Peyer's patch (tissue), 4 donors: Measurements from ENCODE around the gene AIPL1.

ENCODE experiments used
- CTCF ChIP-seq, 6 experiments: fragments of 450-650 bp in 4 of 6; fragments of 200-600 bp in 2 of 6; sonication (generic) in 1 of 6; IDR thresholded peaks; one replicate each; pipeline ENCODE4 v1.5.1; 2017 to 2019; ENCODE audit warnings: antibody characterized with exemption in 6 of 6, mild to moderate bottlenecking in 3 of 6, moderate library complexity in 1 of 6
- POLR2A ChIP-seq, 2 donors: fragments of 450-650 bp; IDR thresholded peaks; one replicate each; pipeline ENCODE4 v1.5.1; 2017; ENCODE audit warnings: antibody characterized with exemption in 2 of 2, mild to moderate bottlenecking in 2 of 2, moderate library complexity in 2 of 2

DNA sequence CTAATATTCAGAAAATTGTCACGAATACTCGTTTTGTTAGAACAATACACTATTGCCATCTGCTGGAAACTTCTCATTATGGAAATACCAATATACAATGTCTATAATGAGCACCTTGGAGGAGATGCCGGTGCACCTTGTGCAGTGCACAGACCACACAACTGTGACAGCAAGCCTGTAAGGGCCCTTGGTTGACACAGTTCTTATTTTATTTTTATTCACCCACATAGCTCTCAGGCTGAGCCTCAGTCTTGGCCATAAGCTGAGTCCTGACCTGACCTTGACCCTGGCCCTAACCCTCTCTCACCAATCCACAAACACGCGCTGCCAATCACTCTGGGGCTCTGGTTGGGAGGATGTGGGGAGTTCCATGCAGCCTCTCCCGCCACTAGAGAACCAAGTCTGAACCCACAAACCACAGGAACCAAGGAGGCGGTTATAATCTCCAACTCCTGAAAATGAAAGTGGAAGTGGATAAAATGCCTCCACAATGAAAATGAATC lies 7.6 kb downstream of the AIPL1 start:
- TF ChIP-seq CTCF (IDR thresholded peaks at IDR 0.05) (no peak), POLR2A (IDR thresholded peaks at IDR 0.05) (no peak)
